GM20000 (cell line): ENCODE results near the gene SLC35F3.
"Not testable (repeated sequence)": the region's sequence is repeated elsewhere in the genome, so short reads cannot be mapped to it uniquely, and the experiment has no call there.

Experiments used
- DNase-seq: peaks from one replicate; pipeline ENCODE4 v3.0.0; 2012; ENCODE audit warnings: low spot score
- CTCF ChIP-seq: IDR thresholded peaks from 2 replicates; pipeline ENCODE4 v1.5.1; 2012; ENCODE audit warnings: mild to moderate bottlenecking, control low read depth; ENCODE audit errors: extremely low read depth, missing control alignments

SLC35F3 gene

GRCh38 chr1:234340528-234340927, 436.1 kb downstream of the SLC35F3 start:
- no peak for TF ChIP-seq CTCF
- DNase-seq: no peak

- DNase-seq: no peak
- no peak for TF ChIP-seq CTCF
These were observed 438.3 kb downstream of the SLC35F3 start for GRCh38 chr1:234342774-234343173.

GRCh38 chr1:234345237-234345636, 440.8 kb downstream of the SLC35F3 start:
- no peak for DNase-seq
- TF ChIP-seq CTCF: no peak

- TF ChIP-seq CTCF: no peak
- DNase-seq: no peak
These were observed 444.5 kb downstream of the SLC35F3 start for GRCh38 chr1:234348964-234349363.

- no peak for DNase-seq
- no peak for TF ChIP-seq CTCF
These were observed 451.5 kb downstream of the SLC35F3 start for GRCh38 chr1:234355782-234356510.

- DNase-seq: not testable (repeated sequence)
These were observed 452.3 kb downstream of the SLC35F3 start for GRCh38 chr1:234356615-234357269.

GRCh38 chr1:234357831-234358230, 453.4 kb downstream of the SLC35F3 start:
- DNase-seq: no peak
- no peak for TF ChIP-seq CTCF
